Thyroid gland (tissue), 4 donors: ENCODE results near the gene PIK3R4.

Experiments used
- CTCF ChIP-seq, 6 experiments: fragments of 200-600 bp in 3 of 6; fragments of 450-650 bp in 3 of 6; sonication (generic) in 3 of 6; IDR thresholded peaks; one replicate each; pipeline ENCODE4 v1.5.1; 2016 to 2019; ENCODE audit warnings: antibody characterized with exemption in 6 of 6, mild to moderate bottlenecking in 2 of 6, inconsistent platforms in 1 of 6, moderate library complexity in 1 of 6
- POLR2A ChIP-seq, 2 donors: fragments of 450-650 bp; IDR thresholded peaks; one replicate each; pipeline ENCODE4 v1.6.1; 2017; ENCODE audit warnings: antibody characterized with exemption in 2 of 2, mild to moderate bottlenecking in 2 of 2, moderate library complexity in 1 of 2

GRCh38 chr3:130741946-130742610, 4.6 kb downstream of the PIK3R4 start:
- TF ChIP-seq CTCF (IDR thresholded peaks at IDR 0.05) = no peak
- TF ChIP-seq POLR2A (IDR thresholded peaks at IDR 0.05) = no peak
